Stimulated activated CD4-positive, alpha-beta T cell treated with anti-CD3 and anti-CD28 coated beads, Interleukin-1b, Interleukin-23, amount 100 ng/mL, for 4 hours (primary cell): ENCODE data around the gene CDK6.

Source experiments
- DNase-seq, 2 donors: peaks; one replicate each; pipeline ENCODE4 v3.0.0-alpha.2; 2020; ENCODE audit warnings: low read depth in 2 of 2

Gene CDK6

GRCh38 chr7:92680442-92680841 is 155.9 kb downstream of the CDK6 start:
- DNase-seq: no peak

- no peak for DNase-seq
These were observed 158.0 kb downstream of the CDK6 start for GRCh38 chr7:92678291-92678920.

DNA sequence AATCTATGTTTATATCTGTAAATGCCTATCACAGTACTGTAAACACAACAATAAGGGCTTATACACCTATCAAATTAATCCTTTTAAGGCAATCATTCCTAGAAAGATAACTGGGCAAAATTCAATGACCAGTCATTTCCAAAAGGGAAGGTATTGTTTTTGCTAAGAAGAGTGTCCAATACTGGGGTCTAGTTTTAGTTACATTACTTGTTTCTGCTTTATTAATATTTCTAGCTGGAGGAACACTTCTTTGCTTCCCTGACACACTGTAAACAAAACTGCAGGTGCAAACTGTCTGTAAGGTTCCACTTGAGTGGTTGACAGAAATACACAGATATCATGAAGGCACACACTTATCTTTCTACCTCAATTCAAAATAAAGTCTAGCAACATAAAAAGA is 162.0 kb downstream of the CDK6 start:
- no peak for DNase-seq

GRCh38 chr7:92671505-92672169 is 164.7 kb downstream of the CDK6 start:
- DNase-seq: no peak

GRCh38 chr7:92670204-92670851 is 166.0 kb downstream of the CDK6 start:
- no peak for DNase-seq

DNA sequence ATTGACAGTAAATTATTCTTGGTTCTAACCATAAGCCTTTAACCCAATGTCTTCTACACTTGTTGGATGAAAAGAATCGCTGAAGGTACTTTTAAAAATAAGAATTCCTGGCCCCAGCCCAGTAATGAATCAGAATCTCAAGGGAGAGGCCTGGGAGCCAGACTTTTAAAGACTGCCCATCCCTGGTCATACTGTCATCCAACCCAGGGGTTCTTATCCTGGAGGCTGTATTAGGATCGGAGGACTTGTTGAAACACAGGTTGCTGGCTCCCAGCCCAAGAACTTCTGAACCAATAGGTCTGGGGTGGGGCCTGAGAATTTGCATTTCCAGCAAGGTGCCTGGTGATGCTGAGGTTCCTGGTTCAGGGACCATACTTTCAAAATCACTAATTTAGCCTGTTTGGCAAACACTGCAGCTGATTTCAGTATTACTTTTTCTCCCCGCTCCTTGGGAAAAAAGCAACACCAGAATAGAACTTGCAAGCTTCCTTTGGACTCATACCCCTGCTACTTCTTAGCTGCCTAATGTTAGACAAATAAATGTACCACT is 166.7 kb downstream of the CDK6 start:
- DNase-seq: no peak

DNA sequence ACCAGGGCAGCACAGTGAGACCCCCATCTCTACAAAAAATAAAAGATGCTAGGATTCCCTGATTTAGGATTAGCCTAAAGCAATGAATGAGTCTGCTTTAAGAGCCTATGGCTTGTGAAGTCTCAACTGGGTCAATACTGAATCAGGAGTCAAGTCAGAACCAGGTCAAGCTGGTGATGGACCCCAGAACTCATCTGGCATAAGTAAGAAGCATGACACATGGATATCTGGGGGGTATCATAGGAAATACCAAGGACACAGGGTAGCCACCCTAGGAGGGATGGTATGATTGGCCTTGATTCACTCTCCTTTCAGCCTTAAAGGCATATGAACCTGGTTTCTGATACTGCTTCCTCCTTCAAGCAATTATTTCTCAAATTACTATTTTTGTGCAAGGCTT is 167.8 kb downstream of the CDK6 start:
- DNase-seq: no peak

GRCh38 chr7:92667816-92668535 is 168.4 kb downstream of the CDK6 start:
- DNase-seq: no peak

GRCh38 chr7:92665926-92666325 is 170.4 kb downstream of the CDK6 start:
- no peak for DNase-seq

DNA sequence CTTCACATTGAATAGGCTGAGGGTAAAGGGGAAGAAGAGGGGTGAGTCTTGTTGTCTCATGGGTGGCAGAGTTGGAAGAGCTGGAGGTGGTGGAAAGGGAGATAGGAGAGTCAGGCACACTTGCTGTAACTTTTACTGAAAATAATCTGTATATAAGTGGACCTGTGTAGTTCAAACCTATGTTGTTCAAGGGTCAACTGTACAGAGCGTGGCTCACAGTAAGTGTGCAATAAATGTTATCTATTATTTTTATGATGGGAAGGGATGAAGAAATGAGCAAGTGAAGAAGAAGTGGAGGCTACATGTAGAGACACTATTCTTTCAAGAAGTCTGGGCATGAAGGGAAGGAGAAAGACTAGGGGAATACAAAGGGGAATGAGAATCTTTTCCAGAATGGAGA is 174.7 kb downstream of the CDK6 start:
- DNase-seq: no peak

DNA sequence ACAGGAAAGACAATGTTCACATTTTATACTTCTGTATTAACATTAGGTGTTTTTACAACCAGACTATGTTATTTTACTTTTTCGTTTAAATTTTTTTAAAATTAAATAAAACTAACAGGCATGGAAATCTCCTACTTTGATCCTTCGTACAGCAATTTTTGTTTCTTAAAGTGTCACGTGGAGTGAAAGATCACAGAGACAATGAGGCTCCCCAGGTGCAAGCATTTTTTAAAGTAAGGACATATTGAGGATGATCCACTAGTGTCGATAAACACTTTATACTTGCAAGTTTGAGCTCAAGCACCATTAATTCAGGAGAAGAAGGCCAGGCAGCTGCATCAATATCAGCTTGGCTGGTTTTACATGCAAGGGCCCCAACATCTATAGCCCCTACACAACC is 177.7 kb downstream of the CDK6 start:
- DNase-seq: no peak

DNA sequence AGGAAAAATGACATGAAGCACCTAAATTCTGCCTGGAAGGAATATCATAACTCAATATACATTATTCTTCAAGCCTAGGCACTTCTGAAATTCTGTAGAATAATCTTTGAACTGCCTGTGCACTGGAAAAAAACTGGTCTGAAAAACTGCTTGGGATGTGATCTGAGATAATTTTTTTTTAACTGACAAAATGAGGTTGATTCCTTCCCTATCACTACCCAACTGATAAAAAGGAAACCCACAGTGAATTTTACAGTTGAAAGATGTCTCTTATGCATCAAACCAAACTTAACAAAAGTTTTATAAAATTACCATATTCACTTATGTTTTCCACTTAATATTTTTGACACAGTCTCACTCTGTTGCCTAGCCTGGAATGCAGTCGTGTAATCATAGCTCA is 179.0 kb downstream of the CDK6 start:
- no peak for DNase-seq

DNA sequence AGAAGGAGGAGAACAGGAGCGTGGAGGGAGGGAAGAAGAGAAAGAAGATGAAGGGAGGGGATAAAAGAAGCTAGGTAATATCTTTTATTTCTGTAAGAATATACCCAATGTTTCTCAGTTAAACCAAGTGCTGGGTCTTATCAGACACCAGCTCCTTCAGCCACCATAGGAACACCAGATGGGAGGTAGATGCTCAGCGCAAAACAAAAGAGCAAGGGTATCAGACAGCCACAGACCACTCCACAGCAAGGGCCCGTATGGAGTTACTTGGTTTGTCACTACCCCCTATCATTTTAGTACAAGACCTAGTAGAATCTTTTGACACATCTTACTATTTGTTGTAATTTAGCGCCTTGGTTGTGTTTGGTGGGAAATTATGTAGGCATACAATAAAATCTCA is 180.3 kb downstream of the CDK6 start:
- no peak for DNase-seq

GRCh38 chr7:92655346-92655884 is 181.0 kb downstream of the CDK6 start:
- DNase-seq: no peak

DNA sequence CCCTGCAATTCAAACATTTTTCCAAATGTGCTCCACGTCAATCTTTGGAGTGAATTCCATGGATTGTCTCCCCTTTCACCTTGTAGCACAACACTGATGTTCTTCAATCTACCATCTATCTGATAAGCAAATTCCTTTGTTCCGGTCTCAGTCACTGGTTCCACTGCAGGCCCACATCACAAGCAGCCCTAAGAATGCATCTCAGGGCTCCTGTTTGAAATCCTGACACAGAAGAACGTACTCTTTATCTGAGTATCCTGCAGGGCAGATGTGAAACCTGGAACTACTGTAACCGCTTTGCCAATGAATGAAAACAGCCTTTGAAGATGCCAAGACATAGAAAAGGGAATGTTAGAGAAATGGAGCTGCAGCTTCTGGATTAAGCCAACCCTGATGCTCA is 183.2 kb downstream of the CDK6 start:
- DNase-seq: no peak

DNA sequence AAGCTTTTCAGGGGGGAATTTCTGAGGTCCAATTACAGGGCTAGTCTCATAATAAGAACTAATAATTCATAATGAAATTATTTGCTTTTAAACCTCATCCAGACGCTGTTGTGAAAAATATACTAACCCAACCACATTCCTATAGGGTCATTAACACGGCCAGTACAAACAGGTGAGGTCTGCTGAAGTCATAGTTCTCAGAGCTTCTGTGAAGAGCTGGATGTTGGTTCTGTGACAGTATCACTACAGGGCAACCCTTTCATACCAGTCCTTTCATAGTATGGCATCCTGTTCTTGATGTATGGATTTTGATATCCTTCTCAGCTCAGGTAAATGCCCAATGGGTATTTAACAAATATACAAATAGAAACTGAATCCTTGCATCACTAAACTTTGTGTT is 183.8 kb downstream of the CDK6 start:
- DNase-seq: no peak

DNA sequence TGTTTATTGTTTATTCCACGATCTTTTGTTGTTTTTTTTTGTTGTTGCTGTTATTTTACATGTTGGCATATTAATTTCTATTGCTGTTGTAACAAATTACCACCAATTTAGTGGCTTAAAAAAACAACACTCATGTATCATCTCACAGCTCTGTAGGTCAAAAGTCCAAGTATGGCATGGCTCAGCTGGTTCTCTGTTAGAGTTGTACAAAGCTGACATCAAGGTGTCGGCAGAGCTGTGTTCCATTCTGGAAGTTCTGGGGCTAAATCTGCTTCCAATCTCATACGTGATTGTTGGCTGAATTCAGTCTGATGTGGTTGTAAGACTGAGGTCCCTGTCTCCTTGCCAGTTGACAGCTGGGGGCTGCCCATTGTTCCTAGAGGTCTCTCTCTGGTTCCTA is 186.0 kb downstream of the CDK6 start:
- no peak for DNase-seq

DNA sequence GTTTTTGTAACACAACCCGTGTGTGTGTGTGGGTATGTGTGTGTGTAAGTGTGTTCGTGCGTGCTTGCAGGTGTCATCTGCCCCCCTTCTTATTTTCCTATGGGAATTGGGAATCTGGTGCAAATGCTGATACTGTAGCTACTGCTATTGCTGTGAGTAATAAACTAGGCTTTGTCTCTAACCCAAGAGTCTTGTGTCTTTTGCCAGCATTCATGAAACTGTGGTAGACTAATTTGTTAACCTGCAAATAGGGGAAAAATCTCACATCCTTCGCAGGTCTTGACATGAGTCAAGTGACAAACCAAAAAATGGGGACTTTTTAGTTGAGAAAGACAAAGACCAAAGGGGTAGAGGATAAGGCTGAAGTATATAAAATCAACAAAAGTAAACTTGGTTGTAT is 188.3 kb downstream of the CDK6 start:
- DNase-seq: no peak

GRCh38 chr7:92647652-92648051 is 188.7 kb downstream of the CDK6 start:
- no peak for DNase-seq

- DNase-seq: no peak
These were observed 189.3 kb downstream of the CDK6 start for GRCh38 chr7:92647011-92647625.
